T-cell (primary cell): ENCODE results near the gene PCDHB15. TPM values are rescaled to one million over a fixed set of nuclear protein-coding genes. Genes with fewer than 3 reads are reported as not detected.
"Not testable (repeated sequence)": the region's sequence is repeated elsewhere in the genome, so short reads cannot be mapped to it uniquely, and the experiment has no call there.

Experiments used
- ATAC-seq, 4 experiments: fragments of 200-7000 bp in 3 of 4; fragments of 150-1000 bp in 1 of 4; cut with Tn5 transposase; replicated peaks in 1 of 4; 1 replicate in 3 of 4; 2 replicates in 1 of 4; pipeline ENCODE4 v1.10.0; 2021; ENCODE audit warnings: moderate library complexity in 3 of 4, mild to moderate bottlenecking in 2 of 4, moderate number of reproducible peaks in 1 of 4
- CTCF ChIA-PET, 2 donors: fragments of 300-600 bp; sonication (Branson Sonifier 250); formaldehyde crosslinking; loops; one replicate each; lab custom pipeline; 2022; ENCODE audit warnings: antibody characterized with exemption in 2 of 2; lab: Charles Lee
- POLR2A ChIA-PET, 2 donors: fragments of 300-600 bp; sonication (Branson Sonifier 250); formaldehyde crosslinking; loops; one replicate each; lab custom pipeline; 2022; ENCODE audit warnings: antibody characterized with exemption in 2 of 2; lab: Charles Lee
- DNase-seq, 35 experiments: peaks; one replicate each; pipeline versions ENCODE4 v3.0.0 to v3.0.0-alpha.2; 2013 to 2023
- H3K27ac ChIP-seq: one replicate; pipeline ENCODE4 v1.5.1; 2013; ENCODE audit warnings: low read length
- H3K27me3 ChIP-seq, 2 experiments: replicated peaks in 1 of 2; 1 replicate in 1 of 2; 2 replicates in 1 of 2; pipeline versions ENCODE4 v1.6.1 to v1.7.0; 2013; ENCODE audit warnings: low read length in 1 of 2, mixed read lengths in 1 of 2; ENCODE audit not compliant: control insufficient read depth in 2 of 2, insufficient read depth in 2 of 2; ENCODE audit errors: extremely low read depth in 1 of 2
- H3K36me3 ChIP-seq, 2 donors: 1 replicate in 1 of 2; 2 replicates in 1 of 2; pipeline versions ENCODE4 v1.6.1 to v1.7.0; 2013; ENCODE audit warnings: low read length in 1 of 2; ENCODE audit not compliant: control insufficient read depth in 2 of 2, insufficient read depth in 1 of 2; ENCODE audit errors: extremely low read depth in 1 of 2
- H3K4me1 ChIP-seq, 2 experiments: 1 replicate in 1 of 2; 2 replicates in 1 of 2; pipeline versions ENCODE4 v1.6.1 to v1.7.0; 2013; ENCODE audit warnings: low read length in 2 of 2, mixed read lengths in 1 of 2; ENCODE audit not compliant: insufficient read depth in 2 of 2, control insufficient read depth in 1 of 2; ENCODE audit errors: extremely low read depth in 1 of 2
- H3K4me3 ChIP-seq, 2 donors: 1 replicate in 1 of 2; 2 replicates in 1 of 2; pipeline versions ENCODE4 v1.5.1 to v1.7.0; 2013; ENCODE audit warnings: mild to moderate bottlenecking in 2 of 2, low read length in 1 of 2, moderate library complexity in 1 of 2; ENCODE audit not compliant: control insufficient read depth in 1 of 2; ENCODE audit errors: extremely low read depth in 1 of 2
- H3K9me3 ChIP-seq: 2 replicates; pipeline ENCODE4 v1.7.0; 2013
- H3K27ac Mint-ChIP-seq, 2 donors: one replicate each; pipeline ENCODE4 v1.8.0; 2020 to 2021; ENCODE audit warnings: mild to moderate bottlenecking in 2 of 2, mixed read lengths in 2 of 2
- H3K27me3 Mint-ChIP-seq, 2 donors: one replicate each; pipeline ENCODE4 v1.8.0; 2021 to 2022; ENCODE audit warnings: mixed read lengths in 2 of 2
- H3K36me3 Mint-ChIP-seq: one replicate; pipeline ENCODE4 v1.8.0; 2021; ENCODE audit warnings: mixed read lengths
- H3K4me1 Mint-ChIP-seq, 3 donors: one replicate each; pipeline ENCODE4 v1.8.0; 2020 to 2022; ENCODE audit warnings: mixed read lengths in 3 of 3, mild to moderate bottlenecking in 1 of 3
- H3K4me3 Mint-ChIP-seq, 3 donors: one replicate each; pipeline ENCODE4 v1.8.0; 2020 to 2022; ENCODE audit warnings: mild to moderate bottlenecking in 3 of 3, mixed read lengths in 3 of 3, moderate library complexity in 3 of 3
- H3K9me3 Mint-ChIP-seq, 3 donors: one replicate each; pipeline ENCODE4 v1.8.0; 2020 to 2022; ENCODE audit warnings: mixed read lengths in 3 of 3
- WGBS: methylation state at CpG from one replicate; pipeline ENCODE4 v1.1.5; 2013; ENCODE audit warnings: missing lambda C conversion rate; ENCODE audit not compliant: insufficient coverage; 5-methylcytosine and 5-hydroxymethylcytosine counted together
- total RNA-seq, 35 experiments: library from RNA in 6 of 35; stranded (reverse) in 6 of 35; fragments of 120-200 nt in 1 of 35; gene quantifications; one replicate each; pipeline versions ENCODE4 v1.2.1 to v1.2.4 and lab custom pipeline; 2013 to 2026

PCDHB15 gene
- total RNA-seq, 5 donors from 2014 or later (not counting 1 experiment from before 2014, with no cell fraction given): 0.12 to 0.16 TPM; not detected in 3

- Histone ChIP-seq H3K9me3 (no peaks in the 10 kb centered on the region), H3K4me3 (no peak within 1 kb of the TSS), H3K4me1 (no peaks in the 10 kb centered on the region), H3K27me3 (peaks cover 4 to 24% of the 10 kb centered on the region in 2 experiments), H3K36me3 (no peaks in the 10 kb centered on the region), H3K27ac (no peak within 1 kb of the TSS)
- ATAC-seq (no peak), DNase-seq (peak in 1 of 35 experiments; percentile 40)
- Mint-ChIP-seq H3K4me1 (peaks cover 0 to 7% (median 6%) of the 10 kb centered on the region in 3 donors), H3K9me3 (peaks cover 6 to 31% (median 25%) of the 10 kb centered on the region in 3 donors), H3K27me3 (peaks cover 57 to 64% of the 10 kb centered on the region in 2 donors), H3K4me3 (peak within 1 kb of the TSS in 2 of 3 donors; percentile 4 to 26), H3K36me3 (peaks cover 3% of the 10 kb centered on the region), H3K27ac (no peak within 1 kb of the TSS)
- 29% methylated on average over 14 of the region's 15 CpGs for WGBS
- ChIA-PET POLR2A (no interaction called here), CTCF (interaction anchor here (1.2 to 1.5 kb wide), 4 partner anchors 9 to 341 kb away, joined by 3 to 16 read pairs (median 4); no protein-coding TSS in a partner anchor)
Observed at GRCh38 chr5:141223112-141223783, 21.9 kb upstream of the PCDHB15 start, which contains the start of gene PCDHB14. Gene PCDHB14 (plus strand): TSS chr5:141223343. CDS start chr5:141223506, 163 bp downstream.

GRCh38 chr5:141224844-141225243, 20.4 kb upstream of the PCDHB15 start:
- H3K4me3 ChIP-seq, H3K36me3 ChIP-seq, CTCF ChIA-PET, H3K4me1 Mint-ChIP-seq, ATAC-seq, H3K27ac Mint-ChIP-seq, POLR2A ChIA-PET, H3K4me1 ChIP-seq, DNase-seq, H3K27ac ChIP-seq, H3K9me3 ChIP-seq, H3K4me3 Mint-ChIP-seq, H3K36me3 Mint-ChIP-seq: not testable (repeated sequence)
- Mint-ChIP-seq H3K9me3 (peaks cover under 1 to 24% (median 14%) of the 10 kb centered on the region in 3 donors), H3K27me3 (peaks cover 44 to 54% of the 10 kb centered on the region in 2 donors)
- H3K27me3 ChIP-seq: peaks cover 4 to 19% of the 10 kb centered on the region in 2 experiments
- 25% methylated on average over 11 of the region's 40 CpGs for WGBS

- ATAC-seq, DNase-seq, H3K4me3 ChIP-seq, H3K27ac Mint-ChIP-seq, CTCF ChIA-PET, H3K4me1 ChIP-seq, H3K27ac ChIP-seq, H3K36me3 ChIP-seq, POLR2A ChIA-PET, H3K36me3 Mint-ChIP-seq, H3K4me3 Mint-ChIP-seq, H3K4me1 Mint-ChIP-seq, H3K9me3 ChIP-seq: not testable (repeated sequence)
- peaks cover 0 to 18% (median 10%) of the 10 kb centered on the region in 3 donors for H3K9me3 Mint-ChIP-seq
- peaks cover 4 to 19% of the 10 kb centered on the region in 2 experiments for H3K27me3 ChIP-seq
- peaks cover 38 to 48% of the 10 kb centered on the region in 2 donors for H3K27me3 Mint-ChIP-seq
- 47% methylated on average over 11 of the region's 30 CpGs for WGBS
Observed at GRCh38 chr5:141225421-141225820, 19.8 kb upstream of the PCDHB15 start.

- Histone ChIP-seq H3K4me3 (no peak overlapping the region), H3K27me3 (peaks cover 0 to 20% of the 10 kb centered on the region in 2 experiments), H3K27ac (no peak overlapping the region), H3K36me3 (no peaks in the 10 kb centered on the region), H3K9me3 (no peaks in the 10 kb centered on the region), H3K4me1 (no peaks in the 10 kb centered on the region)
- Mint-ChIP-seq H3K27ac (no peak overlapping the region), H3K9me3 (peaks cover 10 to 38% (median 37%) of the 10 kb centered on the region in 3 donors), H3K4me3 (no peak overlapping the region), H3K36me3 (peaks cover 3% of the 10 kb centered on the region), H3K4me1 (no peaks in the 10 kb centered on the region), H3K27me3 (peaks cover 35 to 43% of the 10 kb centered on the region in 2 donors)
- CTCF ChIA-PET: no interaction called here
- POLR2A ChIA-PET: no interaction called here
- no peak for DNase-seq
- no peak for ATAC-seq
- 16% methylated on average over 12 of the region's 15 CpGs for WGBS
Observed at GRCh38 chr5:141234109-141234667, 11.0 kb upstream of the PCDHB15 start.

- CTCF ChIA-PET, ATAC-seq, H3K4me3 ChIP-seq, H3K4me3 Mint-ChIP-seq, DNase-seq, H3K36me3 ChIP-seq, H3K4me1 ChIP-seq, H3K9me3 ChIP-seq, H3K27ac ChIP-seq, POLR2A ChIA-PET, H3K4me1 Mint-ChIP-seq, H3K27ac Mint-ChIP-seq: not testable (repeated sequence)
- peaks cover 53 to 59% of the 10 kb centered on the region in 2 donors for H3K27me3 Mint-ChIP-seq
- peaks cover 22 to 53% (median 50%) of the 10 kb centered on the region in 3 donors for H3K9me3 Mint-ChIP-seq
- H3K27me3 ChIP-seq: peaks cover 0 to 23% of the 10 kb centered on the region in 2 experiments
- WGBS: 46% methylated on average over 40 of the region's 40 CpGs
- peaks cover 10% of the 10 kb centered on the region for H3K36me3 Mint-ChIP-seq
Observed at GRCh38 chr5:141235922-141236321, 9.3 kb upstream of the PCDHB15 start.

GRCh38 chr5:141236516-141237313, 8.5 kb upstream of the PCDHB15 start:
- no peaks in the 10 kb centered on the region for H3K4me1 Mint-ChIP-seq
- ChIA-PET CTCF (no interaction called here), POLR2A (no interaction called here)
- DNase-seq (no peak), ATAC-seq (no peak)
- Histone ChIP-seq H3K4me1 (no peaks in the 10 kb centered on the region), H3K36me3 (no peaks in the 10 kb centered on the region), H3K9me3 (peaks cover 2% of the 10 kb centered on the region), H3K27me3 (peaks cover 0 to 29% of the 10 kb centered on the region in 2 experiments), H3K4me3 (no peak overlapping the region), H3K27ac (no peak overlapping the region)
- WGBS: 33% methylated on average over 22 of the region's 32 CpGs
- H3K4me3 Mint-ChIP-seq: peak overlapping the region in 1 of 3 donors; percentile 37
- no peak overlapping the region for H3K27ac Mint-ChIP-seq
- peaks cover 11% of the 10 kb centered on the region for H3K36me3 Mint-ChIP-seq
- H3K9me3 Mint-ChIP-seq: peaks cover 22 to 48% (median 47%) of the 10 kb centered on the region in 3 donors
- peaks cover 55 to 62% of the 10 kb centered on the region in 2 donors for H3K27me3 Mint-ChIP-seq
